GM12875 (cell line): ENCODE measurements around the gene ADPRHL1.
A peak's percentile ranks its signal among the peaks of the same experiment; 100 is the strongest.

Experiments
- H3K4me3 ChIP-seq: one replicate; pipeline ENCODE4 v1.5.1; 2011; ENCODE audit warnings: low read depth, low read length, control low read depth
- TF ChIP-seq, protein P1 (sequence below): IDR thresholded peaks from 2 replicates; pipeline ENCODE4 v1.5.1; 2011; ENCODE audit warnings: low read depth, mild to moderate bottlenecking, control low read depth, inconsistent platforms, low read length, moderate library complexity, borderline replicate concordance; ENCODE audit not compliant: insufficient read depth

ADPRHL1 gene

DNA sequence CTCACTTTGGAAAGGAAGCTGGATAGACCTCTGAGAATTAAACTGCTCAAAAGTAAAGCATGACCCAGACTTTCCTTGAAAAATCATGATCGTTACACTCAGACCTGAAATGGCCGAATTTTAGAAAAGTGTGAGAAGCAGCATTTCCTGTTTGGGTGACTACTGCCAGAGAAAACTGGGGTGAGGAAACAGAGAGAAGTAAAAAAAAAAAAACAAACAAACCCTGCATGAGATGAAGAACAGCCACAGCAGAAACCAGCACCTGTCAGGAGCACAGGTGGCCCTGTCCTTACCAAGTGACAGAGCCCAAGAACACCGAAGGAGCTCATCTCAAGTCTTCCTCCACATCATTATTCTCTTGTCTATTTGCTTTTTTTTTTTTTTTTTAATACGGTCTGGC is 12.0 kb upstream of the ADPRHL1 start:
- TF ChIP-seq, protein P1, sequence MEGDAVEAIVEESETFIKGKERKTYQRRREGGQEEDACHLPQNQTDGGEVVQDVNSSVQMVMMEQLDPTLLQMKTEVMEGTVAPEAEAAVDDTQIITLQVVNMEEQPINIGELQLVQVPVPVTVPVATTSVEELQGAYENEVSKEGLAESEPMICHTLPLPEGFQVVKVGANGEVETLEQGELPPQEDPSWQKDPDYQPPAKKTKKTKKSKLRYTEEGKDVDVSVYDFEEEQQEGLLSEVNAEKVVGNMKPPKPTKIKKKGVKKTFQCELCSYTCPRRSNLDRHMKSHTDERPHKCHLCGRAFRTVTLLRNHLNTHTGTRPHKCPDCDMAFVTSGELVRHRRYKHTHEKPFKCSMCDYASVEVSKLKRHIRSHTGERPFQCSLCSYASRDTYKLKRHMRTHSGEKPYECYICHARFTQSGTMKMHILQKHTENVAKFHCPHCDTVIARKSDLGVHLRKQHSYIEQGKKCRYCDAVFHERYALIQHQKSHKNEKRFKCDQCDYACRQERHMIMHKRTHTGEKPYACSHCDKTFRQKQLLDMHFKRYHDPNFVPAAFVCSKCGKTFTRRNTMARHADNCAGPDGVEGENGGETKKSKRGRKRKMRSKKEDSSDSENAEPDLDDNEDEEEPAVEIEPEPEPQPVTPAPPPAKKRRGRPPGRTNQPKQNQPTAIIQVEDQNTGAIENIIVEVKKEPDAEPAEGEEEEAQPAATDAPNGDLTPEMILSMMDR = no peak
- no peak overlapping the region for H3K4me3 ChIP-seq

DNA sequence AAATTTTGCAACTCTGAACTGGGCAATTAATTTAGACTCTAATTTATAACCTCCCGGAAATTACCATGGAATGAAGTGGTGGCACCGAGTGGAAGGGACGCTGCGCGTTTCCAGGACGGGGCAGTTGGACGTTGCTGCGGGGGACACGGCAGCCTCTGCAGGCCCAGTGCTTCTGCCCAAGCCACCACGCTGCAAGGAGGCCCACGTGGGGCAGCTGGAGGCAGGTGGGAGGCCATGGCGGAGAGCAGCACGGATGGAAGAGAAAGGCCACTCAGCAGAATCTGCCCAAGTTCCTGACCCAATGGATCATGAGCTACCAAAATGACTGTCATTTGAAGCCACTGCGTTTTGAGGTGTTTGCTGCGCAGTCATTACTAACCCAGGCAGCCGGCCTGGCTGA is 11.2 kb upstream of the ADPRHL1 start:
- H3K4me3 ChIP-seq = no peak overlapping the region
- TF ChIP-seq, protein P1 = no peak

DNA sequence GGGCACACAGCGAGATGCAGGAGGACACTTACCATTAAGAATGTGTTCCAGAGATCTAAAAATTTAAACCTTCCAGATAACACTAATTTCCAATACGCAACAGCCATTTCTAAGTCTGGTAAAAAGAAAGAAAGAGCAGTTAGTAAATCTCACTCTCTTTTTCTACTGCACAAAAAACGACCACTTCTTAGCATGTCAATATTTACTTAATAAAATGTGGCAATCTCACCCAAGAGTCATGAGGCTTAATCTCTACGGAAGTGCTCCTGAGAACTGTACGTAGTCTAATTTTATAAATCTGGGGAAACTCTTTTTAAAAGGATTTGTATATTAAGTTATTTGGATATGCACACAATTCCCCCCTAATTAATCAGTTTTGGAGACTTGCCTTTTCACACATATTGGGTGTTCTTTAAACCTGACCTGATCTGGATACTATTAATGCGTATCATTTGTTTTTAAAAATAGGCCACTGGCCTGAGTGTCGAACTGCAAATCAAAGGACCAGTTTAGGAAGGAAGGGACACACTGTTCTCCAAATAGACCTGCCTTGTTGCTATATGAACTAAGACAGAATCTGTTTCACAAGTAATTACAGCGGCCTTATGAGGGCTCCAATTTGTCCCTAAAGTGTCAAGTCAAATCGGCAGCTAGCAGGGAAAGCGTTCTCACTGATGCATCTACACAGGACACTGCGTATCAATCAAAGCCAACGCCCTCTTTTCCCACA is 7.9 kb upstream of the ADPRHL1 start:
- H3K4me3 ChIP-seq = no peak overlapping the region
- TF ChIP-seq, protein P1 = no peak

DNA sequence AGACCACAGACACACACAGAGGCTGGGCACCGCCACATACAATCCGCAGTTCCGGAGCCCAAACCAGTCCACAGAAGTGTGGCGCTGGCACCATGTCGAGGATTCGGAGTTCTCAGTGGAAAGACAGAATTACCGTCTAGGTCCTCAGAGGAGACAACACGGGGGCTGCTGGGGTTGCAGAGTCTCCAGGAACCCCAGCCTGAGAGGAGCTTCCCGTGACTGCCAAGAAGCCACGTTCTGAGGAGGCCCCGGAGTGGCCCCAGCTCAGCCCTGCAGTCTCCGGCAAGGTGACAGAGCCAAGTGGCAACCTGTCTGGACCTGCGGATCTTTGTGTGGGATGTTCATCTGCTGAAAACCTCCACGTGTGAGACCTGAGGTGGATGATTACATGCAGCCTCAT is 7.3 kb upstream of the ADPRHL1 start:
- TF ChIP-seq, protein P1 = no peak
- H3K4me3 ChIP-seq = no peak overlapping the region

DNA sequence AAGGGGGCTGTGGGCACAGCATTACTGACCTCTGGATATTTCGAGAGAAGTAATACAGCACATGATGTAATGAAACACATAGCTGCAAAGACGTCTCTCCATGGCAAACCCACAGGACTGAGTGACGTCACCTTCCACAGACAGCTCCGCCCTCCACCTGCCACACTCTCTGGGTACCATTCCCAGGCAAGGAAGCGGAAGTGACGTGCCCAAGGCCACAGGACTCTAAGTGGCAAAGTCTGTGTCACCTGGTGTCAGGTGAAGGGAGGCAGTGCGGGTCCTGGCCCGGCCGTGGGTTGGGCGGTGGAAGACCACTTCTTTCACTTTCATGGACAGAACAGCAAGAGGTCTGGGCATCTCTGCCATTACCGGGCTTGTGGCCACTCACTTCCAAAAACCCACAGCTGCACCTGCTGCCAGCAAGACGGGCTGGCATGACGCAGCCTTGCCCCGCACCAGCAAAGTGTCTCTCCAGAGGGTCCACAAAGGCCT is 6.8 kb upstream of the ADPRHL1 start:
- TF ChIP-seq, protein P1 = no peak
- H3K4me3 ChIP-seq = no peak overlapping the region

DNA sequence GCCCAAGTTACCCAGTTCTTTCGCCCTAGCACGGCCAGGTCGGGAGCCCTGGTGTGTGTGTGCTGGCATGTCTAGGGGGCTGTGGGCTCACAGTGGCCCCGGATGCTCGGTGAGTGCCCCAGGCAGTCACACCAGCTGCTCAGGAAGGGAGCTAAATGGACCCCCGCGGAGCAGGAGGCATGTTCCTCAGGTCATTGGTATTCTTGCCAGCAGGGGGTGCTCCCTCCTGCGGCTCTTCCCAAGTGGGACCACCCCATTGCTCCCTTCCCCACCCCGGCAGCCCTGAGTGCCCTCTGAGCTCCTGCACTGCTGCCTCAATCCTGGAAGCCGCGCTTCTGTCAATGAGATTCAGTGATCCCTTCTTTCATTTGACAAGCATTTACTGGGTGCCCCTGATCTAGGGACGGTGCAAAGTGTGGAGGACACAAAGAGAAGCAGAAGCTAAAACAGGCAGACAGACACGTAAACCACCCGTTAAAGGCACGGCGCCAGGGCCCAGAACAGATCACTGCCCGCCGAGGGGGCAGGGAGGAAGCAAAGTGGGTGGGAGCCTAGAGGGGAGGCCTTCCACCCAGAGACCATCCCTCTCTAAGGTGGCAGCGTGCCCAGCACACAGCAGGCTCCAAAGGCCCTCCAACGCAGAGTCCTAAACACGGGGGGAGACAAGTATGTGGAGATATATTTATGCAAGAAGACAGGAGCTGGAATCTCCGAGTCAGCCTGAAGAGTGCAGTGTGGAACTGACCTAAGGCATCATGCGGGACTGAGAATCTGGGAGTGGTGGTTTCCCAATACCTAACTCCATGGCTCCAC is 5.2 kb upstream of the ADPRHL1 start:
- no peak overlapping the region for H3K4me3 ChIP-seq
- TF ChIP-seq, protein P1 = peak; percentile 41; the same call in 1 of the 2 replicates
